Renal pelvis (tissue), 4 donors: Measurements from ENCODE around the gene BUB1. TPM values are rescaled to one million over a fixed set of nuclear protein-coding genes. Genes with fewer than 3 reads are reported as not detected.
"Not testable (repeated sequence)": the region's sequence is repeated elsewhere in the genome, so short reads cannot be mapped to it uniquely, and the experiment has no call there.

Experiments
- DNase-seq: peaks from one replicate; pipeline ENCODE4 v3.0.0-alpha.2; 2013
- polyA plus RNA-seq, 3 donors: library from polyadenylated mRNA; unstranded; fragments of 120-200 nt; gene quantifications; one replicate each; pipeline ENCODE4 v1.2.1, GENCODE V29; 2013; ENCODE audit not compliant: insufficient read length in 3 of 3

The BUB1 gene
- polyA plus RNA-seq, 3 donors = 23.5 to 24.4 (median 24.1) TPM

GRCh38 chr2:110695146-110695898 is 17.5 kb upstream of the BUB1 start:
- not testable (repeated sequence) for DNase-seq

DNA sequence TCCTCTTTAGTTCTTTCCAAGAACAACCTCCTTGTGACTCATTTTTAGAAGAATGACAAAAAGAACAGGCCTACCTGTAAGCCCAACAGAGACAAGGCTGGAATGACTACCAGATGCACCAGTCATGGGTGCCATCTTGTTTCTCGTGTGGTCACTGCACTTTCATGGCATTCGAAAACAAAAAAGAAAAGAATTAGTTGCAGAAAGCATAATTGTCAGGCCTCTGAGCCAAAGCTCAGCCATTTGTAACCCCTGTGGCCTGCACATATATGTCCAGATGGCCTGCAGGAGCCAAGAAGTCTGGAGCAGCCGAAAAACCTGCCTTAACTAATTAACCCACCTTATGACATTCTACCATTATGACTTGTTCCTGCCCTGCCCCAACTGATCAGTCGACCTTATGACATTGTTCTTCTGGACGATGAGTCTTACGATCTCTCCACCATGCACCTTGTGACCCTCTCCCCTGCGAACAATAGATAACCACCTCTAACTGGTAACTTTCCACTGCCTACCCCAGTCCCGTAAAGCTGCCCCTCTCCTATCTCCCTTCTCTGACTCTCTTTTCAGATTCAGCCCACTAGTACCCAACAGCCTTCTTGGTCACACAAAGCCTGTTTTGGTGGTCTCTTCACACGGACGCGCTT is 13.9 kb upstream of the BUB1 start:
- no peak for DNase-seq

DNA sequence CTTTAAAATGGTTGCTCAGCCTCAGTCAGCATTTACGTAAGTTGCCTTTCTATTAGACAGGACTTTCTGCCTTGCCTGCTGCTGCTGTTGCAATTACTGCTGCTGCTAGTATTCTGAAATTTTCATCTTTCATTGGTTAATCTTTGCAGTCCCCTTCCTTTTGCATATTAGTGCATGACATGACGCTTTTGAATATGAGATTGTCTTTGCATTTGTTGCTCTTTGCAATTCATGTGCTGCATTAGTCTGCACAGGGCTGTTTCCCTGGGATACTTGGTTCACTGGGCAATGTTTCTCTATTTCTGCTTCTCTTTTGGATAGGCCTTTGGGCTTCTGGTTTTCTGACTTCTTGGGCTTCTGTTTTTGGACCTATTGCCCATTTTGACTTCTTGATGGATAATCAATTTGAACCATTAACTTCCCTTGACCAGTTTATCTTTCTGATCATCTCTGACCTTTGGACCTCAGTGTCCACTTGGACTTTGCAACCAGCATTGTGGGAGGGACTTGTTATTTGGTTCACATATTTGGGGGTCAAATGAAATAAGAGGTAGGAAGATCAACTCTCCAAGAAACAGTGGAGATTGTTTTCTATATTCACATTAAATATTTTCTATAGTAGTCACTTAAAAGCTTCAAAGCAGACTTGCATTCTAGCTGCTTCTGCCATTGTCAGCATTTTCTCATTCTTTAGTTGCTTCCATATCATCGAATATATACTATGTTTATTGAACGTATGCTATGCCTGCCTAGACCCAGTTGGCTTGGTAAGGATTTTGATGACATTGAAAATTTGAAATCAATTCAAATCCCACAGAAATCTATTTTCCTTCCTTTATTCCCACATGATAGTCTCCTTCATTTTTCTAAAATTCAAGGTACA is 12.5 kb upstream of the BUB1 start:
- DNase-seq = no peak

GRCh38 chr2:110688594-110689091 is 10.8 kb upstream of the BUB1 start:
- no peak for DNase-seq

GRCh38 chr2:110687775-110688484 is 10.1 kb upstream of the BUB1 start:
- not testable (repeated sequence) for DNase-seq

- no peak for DNase-seq
Observed at GRCh38 chr2:110682872-110683271, 5.0 kb upstream of the BUB1 start.

DNA sequence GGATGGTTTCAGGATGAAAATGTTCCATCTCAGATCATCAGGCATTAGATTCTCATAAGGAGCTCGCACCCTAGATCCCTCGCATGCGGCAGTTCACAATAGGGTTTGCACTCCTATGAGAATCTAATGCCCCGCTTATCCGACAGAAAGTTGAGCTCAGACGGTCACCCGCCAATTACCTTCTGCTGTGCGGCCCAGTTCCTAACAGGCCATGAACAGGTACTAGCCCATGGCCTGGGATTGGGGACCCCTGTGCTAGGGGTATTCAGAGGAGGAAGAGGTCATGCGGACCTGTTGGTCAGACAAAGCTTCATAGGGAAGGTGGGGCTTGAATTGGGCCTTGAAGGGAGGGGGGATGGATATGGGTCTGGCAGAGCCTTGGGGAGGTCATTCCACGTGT is 4.4 kb upstream of the BUB1 start:
- no peak for DNase-seq

DNA sequence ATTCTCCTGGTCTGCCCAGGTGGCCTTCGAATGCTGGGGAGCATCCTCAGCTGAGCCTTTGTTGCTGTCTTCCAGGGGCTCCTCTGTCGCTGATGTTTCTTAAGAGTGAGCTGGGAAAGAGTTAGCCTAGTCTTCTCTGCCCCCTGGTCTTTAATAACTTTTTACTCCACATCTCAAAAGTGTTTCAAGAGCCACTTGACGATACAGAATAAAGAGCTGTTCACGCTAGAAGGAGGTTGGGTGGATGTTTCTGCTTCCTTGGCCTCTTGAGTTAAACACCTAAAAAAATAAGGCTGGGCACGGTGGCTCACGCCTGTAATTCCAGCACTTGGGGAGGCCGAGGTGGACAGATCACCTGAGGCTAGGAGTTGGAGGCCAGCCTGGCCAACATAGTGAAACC is 2.8 kb upstream of the BUB1 start:
- no peak for DNase-seq

- DNase-seq = no peak
Observed at GRCh38 chr2:110679865-110680264, 2.0 kb upstream of the BUB1 start.

- no peak for DNase-seq
Observed at GRCh38 chr2:110679337-110679707, 1.5 kb upstream of the BUB1 start.

GRCh38 chr2:110678457-110679336 is 834 bp upstream of the BUB1 start:
- no peak for DNase-seq

- DNase-seq = no peak
Observed at GRCh38 chr2:110677080-110677479, 783 bp downstream of the BUB1 start.

- DNase-seq = no peak
Observed at GRCh38 chr2:110675679-110676078, 2.2 kb downstream of the BUB1 start.

DNA sequence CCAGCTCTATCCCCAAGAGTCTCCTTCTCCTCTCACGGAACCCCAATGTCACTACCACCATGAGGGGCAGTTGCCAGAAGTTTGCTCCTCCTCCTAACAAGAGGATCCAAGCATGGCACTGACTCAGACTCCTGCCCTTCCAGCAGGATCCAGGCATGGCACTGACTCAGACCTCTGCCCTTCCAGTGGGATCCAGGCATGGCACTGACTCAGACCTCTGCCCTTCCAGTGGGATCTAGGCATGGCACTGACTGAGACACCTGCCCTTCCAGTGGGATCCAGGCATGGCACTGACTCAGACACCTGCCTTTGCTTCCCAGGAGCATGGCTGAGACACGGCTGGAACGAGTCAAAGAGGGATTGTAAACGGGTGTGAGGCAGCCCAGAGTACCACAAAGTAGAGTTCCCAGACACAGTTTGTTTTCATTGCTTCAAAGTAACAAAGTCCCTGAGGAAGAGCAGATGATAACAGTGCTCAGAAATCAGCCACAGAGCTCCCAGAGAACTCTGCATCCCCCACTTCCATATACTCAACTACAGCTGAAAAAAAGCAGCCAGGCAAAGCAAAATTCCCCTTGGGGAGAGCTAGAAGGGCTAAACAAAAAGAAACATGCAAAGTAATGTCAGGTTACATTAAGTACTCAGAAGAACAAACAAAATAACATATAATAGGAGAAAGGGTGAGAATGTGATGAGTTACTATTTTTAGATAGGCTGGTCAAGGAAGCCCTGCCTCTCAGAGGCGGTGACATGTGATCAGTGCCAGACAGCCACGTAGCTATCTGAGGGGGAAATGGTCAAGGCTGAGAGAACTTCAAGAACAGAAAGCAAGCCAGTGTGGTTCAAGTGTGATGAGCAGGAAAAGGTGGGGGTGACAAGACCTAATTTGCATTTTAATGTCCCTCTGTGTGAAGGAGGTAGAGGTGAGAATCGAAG is 3.0 kb downstream of the BUB1 start:
- DNase-seq = no peak

- DNase-seq = no peak
Observed at GRCh38 chr2:110673201-110673600, 4.7 kb downstream of the BUB1 start.

DNA sequence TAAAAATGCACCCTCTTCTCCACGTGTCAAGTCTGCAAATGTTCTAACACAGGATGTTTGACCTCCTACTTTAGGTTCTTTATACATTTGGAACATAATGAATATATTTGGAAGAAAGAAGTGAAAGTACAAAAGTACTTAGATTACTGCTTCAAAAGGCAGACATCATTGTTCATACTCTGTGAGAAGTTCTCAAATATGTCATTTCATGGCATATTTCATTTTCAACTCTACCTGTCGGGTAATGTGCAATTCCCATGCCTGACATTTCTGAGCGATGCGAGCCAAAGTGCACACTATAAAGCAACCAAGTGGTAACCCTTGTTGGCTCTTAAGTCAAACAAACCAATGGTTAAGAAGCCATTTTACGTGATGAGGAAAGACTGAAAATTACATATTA is 7.0 kb downstream of the BUB1 start:
- no peak for DNase-seq

DNA sequence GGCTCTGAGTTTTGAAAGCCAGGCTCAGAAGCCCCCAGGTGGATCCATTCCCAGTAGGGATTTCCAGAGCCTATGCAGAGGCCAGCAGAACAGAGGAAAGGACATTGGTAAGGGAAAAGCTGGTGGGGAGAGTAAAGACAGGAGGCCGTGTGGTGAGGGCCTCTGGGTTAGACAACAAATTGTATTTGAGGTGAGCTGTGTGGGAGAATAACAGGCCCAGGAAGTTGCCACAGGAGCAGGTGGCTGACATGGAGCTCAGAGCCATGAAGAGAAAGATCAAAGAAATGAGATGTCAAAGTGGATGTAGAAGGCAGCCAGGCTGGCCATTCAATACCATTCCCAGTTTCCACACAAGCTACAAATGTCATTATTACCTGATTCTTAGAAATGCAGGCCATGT is 8.8 kb downstream of the BUB1 start:
- DNase-seq = no peak

DNA sequence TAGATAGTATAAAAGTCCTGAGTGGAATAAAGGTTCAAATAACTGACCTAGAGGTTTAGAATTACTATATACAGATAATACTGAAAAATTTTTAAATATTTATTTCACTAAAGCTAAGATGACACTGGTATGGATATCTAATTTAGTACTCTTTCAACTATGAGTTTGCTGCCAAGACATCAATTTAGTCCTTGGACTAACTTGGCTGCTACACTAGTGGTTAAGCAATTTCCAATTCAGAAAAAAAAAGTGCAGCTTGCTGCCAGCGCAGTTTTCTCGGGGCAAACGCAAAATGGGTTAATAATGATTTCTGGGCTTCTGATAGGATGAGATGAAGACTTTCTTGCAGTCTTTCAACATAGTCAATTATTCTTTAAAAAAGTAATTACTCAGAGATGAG is 10.8 kb downstream of the BUB1 start:
- DNase-seq = no peak

DNA sequence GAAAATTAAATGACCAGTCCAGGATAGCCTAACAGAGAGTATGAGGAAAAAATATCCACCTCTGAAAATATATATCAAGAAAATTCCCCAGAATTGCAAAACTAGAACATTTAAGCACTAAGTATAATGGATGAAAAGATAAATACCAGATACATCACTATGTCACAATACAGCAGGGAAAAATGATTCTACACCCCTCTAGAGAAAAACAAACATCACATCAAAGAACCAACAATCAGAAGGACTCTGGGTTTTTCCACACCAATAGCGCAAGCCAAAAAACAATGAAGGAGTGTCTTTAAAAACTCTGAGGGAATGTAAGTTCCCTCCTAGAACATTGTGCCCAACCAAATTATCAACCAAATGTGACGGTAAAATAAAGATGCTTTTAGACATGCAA is 13.7 kb downstream of the BUB1 start:
- DNase-seq = no peak

DNA sequence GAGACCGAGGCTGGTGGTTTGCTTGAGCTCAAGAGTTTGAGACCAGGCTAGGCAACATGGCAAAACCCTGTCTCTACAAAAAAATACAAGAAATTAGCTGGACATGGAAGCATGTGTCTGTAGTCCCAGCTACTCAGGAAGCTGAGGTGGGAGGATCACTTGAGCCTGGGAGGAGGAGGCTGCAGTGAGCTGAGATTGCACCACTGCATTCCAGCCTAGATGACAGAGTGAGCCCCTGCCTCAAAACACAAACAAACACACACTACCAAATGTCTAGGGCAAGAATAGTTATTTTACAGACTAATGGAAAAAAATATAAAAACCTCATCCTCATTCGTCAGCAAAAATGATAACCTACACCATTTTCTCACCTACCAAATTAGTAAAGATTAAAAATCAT is 15.3 kb downstream of the BUB1 start:
- no peak for DNase-seq
